GM21723 (cell line): ENCODE data around the gene TSPY9.
"Not testable (repeated sequence)": the region's sequence is repeated elsewhere in the genome, so short reads cannot be mapped to it uniquely, and the experiment has no call there.

Source experiments
- ATAC-seq: cut with Tn5 transposase; IDR thresholded peaks from one replicate; pipeline ENCODE4 v1.9.1; 2021; ENCODE audit warnings: mild to moderate bottlenecking, moderate library complexity; ENCODE audit not compliant: unreplicated experiment

TSPY9 gene

DNA sequence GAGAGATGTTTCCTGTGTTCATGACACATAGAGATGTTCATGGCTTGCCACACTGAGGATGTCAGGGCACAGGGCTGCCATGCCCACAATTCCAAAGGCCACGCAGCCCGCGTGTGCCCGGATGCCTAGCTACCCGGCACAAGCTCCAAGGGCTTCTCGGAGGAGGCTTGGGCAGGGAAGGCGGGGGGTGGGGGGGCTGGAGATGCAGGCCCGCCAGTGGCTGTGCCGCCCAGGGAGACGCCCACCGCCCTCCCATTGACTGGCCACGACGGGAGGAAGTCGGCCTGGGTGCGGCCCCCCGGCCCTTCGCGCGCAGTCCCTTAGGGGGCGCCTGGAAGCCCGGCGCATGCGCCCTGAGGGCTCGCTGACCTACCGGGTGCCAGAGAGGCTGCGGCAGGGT is at the start of gene TSPY9:
TSS of gene TSPY9 (plus strand) at position 301 of the 400 bp plus-strand sequence. CDS start at position 347, 46 bp downstream.
- not testable (repeated sequence) for ATAC-seq

- ATAC-seq, result not testable (repeated sequence)
Observed at GRCh38 chrY:9466655-9467054, 20.4 kb upstream of the TSPY9 start, which contains the start of gene TSPY1. TSPY1 (plus strand) TSS chrY:9466955; CDS start chrY:9467001, 46 bp downstream.

DNA sequence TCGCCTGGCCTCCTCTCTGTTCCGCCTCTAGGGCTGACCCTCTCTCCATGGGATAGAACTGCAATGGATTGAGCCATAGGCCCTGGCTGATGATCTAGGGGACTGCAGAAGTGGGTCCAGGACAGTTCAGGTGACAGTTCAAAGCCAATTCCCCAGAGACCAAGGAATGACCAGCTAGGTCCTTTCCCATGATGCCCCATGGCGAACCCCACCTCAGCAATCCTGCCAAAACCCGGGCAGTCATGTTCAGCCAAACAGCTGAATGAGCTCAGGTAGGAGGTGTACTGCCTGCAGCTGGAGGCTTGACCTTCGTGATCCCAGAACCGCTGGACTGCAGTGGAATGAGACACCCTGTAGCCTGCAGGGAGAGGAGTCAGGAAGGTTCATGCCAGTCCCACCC is 17.3 kb downstream of the TSPY9 start:
- not testable (repeated sequence) for ATAC-seq

DNA sequence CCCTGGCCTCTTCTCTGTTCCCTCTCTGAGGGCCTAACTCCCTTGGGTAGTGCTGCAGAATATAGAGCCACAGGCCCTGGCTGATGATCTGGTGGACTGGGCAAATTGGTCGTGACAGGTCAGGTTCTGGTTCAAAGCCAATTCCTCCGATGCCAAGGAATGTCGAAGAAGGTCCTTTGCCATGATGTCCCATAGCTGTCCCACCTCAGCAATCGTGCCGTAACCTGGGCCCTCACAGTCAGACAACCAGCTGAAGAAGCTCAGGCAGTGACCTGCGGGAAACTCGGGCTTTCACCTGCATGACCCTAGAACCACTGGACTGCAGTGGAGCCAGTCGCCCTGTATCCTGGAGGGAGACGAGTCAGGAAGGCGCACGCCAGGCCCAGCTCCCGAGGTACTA is 29.2 kb downstream of the TSPY9 start:
- ATAC-seq, result not testable (repeated sequence)

GRCh38 chrY:9527580-9527979 is 40.5 kb downstream of the TSPY9 start, which contains the start of gene TSPY10:
TSPY10 (plus strand) TSS chrY:9527880; CDS start chrY:9527926, 46 bp downstream.
- not testable (repeated sequence) for ATAC-seq
